Liver (tissue), 3 donors: Measurements from ENCODE around the gene IFRD2.

ENCODE experiments used
- ATF3 ChIP-seq: IDR thresholded peaks from 2 replicates; pipeline ENCODE4 v1.6.1; 2016; ENCODE audit warnings: antibody characterized with exemption
- CTCF ChIP-seq: fragments of 150-350 bp; IDR thresholded peaks from 2 replicates; pipeline ENCODE4 v1.5.1; 2017; ENCODE audit warnings: improper control_type of control experiment, low read depth, low read length; ENCODE audit not compliant: missing input control
- EGR1 ChIP-seq, 2 donors: IDR thresholded peaks; 2 replicates each; pipeline ENCODE4 v1.6.1; 2016 to 2018; ENCODE audit warnings: antibody characterized with exemption in 2 of 2, low read depth in 2 of 2
- GABPA ChIP-seq, 2 donors: IDR thresholded peaks in 1 of 2; conservative IDR thresholded peaks in 1 of 2; 2 replicates each; pipeline ENCODE4 v1.6.1; 2016; ENCODE audit warnings: antibody characterized with exemption in 2 of 2, mild to moderate bottlenecking in 1 of 2, moderate library complexity in 1 of 2
- HNF4A ChIP-seq, 2 donors: conservative IDR thresholded peaks; 2 replicates each; pipeline ENCODE4 v1.6.1; 2016; ENCODE audit warnings: antibody characterized with exemption in 2 of 2, mild to moderate bottlenecking in 2 of 2
- JUND ChIP-seq, 2 donors: IDR thresholded peaks; 2 replicates each; pipeline ENCODE4 v1.6.1; 2016; ENCODE audit warnings: antibody characterized with exemption in 2 of 2
- MAX ChIP-seq: IDR thresholded peaks from 2 replicates; pipeline ENCODE4 v1.6.1; 2016; ENCODE audit warnings: antibody characterized with exemption
- RAD21 ChIP-seq, 2 donors: IDR thresholded peaks; 2 replicates each; pipeline ENCODE4 v1.6.1; 2016; ENCODE audit warnings: antibody characterized with exemption in 2 of 2, mild to moderate bottlenecking in 2 of 2
- REST ChIP-seq: IDR thresholded peaks from 2 replicates; pipeline ENCODE4 v1.6.1; 2016; ENCODE audit warnings: antibody characterized with exemption, mild to moderate bottlenecking
- SP1 ChIP-seq: IDR thresholded peaks from 2 replicates; pipeline ENCODE4 v1.6.1; 2018; ENCODE audit warnings: antibody characterized with exemption, mild to moderate bottlenecking
- TAF1 ChIP-seq: conservative IDR thresholded peaks from 2 replicates; pipeline ENCODE4 v1.6.1; 2016; ENCODE audit warnings: antibody characterized with exemption, mild to moderate bottlenecking
- YY1 ChIP-seq: IDR thresholded peaks from 2 replicates; pipeline ENCODE4 v1.6.1; 2016; ENCODE audit warnings: antibody characterized with exemption, mild to moderate bottlenecking
- ZBTB33 ChIP-seq: IDR thresholded peaks from 2 replicates; pipeline ENCODE4 v1.6.1; 2016; ENCODE audit warnings: antibody characterized with exemption
- donor health status: healthy.
- donor health status: healthy.

- TF ChIP-seq REST (no peak), CTCF (no peak), TAF1 (no peak), RAD21 (IDR thresholded peaks at IDR 0.05) (no peak), YY1 (no peak), GABPA (IDR thresholded peaks at IDR 0.05 in 1 of 2, conservative IDR thresholded peaks at IDR 0.05 in 1 of 2) (no peak), HNF4A (conservative IDR thresholded peaks at IDR 0.05) (no peak), JUND (IDR thresholded peaks at IDR 0.05) (no peak), MAX (no peak), ATF3 (no peak), ZBTB33 (no peak), SP1 (no peak), EGR1 (IDR thresholded peaks at IDR 0.05; ENCODE audit: low read depth in 2 of 2) (no peak)
Measured at GRCh38 chr3:50269977-50270413, 22.2 kb downstream of the IFRD2 start.
